ENCODE measurements around the gene GATAD2B. TPM values are rescaled to one million over a fixed set of nuclear protein-coding genes. Genes with fewer than 3 reads are reported as not detected.

The GATAD2B gene
- total RNA-seq, 3 donors from 2014 or later (not counting 1 experiment from before 2014, with no cell fraction given) = 68.1 to 91.3 (median 75.5) TPM

DNA sequence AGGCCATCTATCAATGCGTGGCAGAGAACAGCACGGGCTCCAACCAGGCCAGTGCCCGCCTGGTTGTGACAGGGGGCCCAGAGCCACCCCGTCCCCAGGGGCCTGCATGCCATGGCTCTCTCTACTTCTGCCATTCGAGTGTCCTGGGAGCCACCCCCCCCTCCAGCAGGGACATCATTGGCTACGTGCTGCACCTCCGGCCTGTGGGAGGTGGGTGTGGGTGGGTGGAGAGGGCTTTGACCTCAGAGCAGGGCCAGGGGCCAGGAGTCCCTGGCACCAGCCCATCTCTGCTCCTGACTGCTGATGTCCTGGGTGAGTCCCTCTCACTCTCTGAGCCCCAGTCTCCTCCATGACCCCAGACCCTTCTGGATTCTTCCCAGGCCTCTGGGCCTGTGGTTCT lies 122.3 kb downstream of the GATAD2B start:
- Histone ChIP-seq H3K9me3 (ENCODE audit: control insufficient read depth, insufficient read depth, low read length) (no peaks in the 10 kb centered on the region), H3K27me3 (ENCODE audit: control insufficient read depth, insufficient read depth, low read length) (no peaks in the 10 kb centered on the region), H3K27ac (ENCODE audit: low read length) (no peak overlapping the region), H3K36me3 (ENCODE audit: control insufficient read depth, insufficient read depth, low read length) (no peaks in the 10 kb centered on the region), H3K4me1 (ENCODE audit: control insufficient read depth, insufficient read depth, low read length) (peaks cover 51% of the 10 kb centered on the region), H3K4me3 (ENCODE audit: low read length) (no peak overlapping the region)
- ATAC-seq (no peak), DNase-seq (no peak)
- no peak for TF ChIP-seq CTCF (IDR thresholded peaks at IDR 0.05)
- Mint-ChIP-seq H3K4me1 (peaks cover 33 to 53% of the 10 kb centered on the region in 2 donors), H3K9me3 (no peaks in the 10 kb centered on the region), H3K27ac (peak overlapping the region; percentile 43 to 97), H3K27me3 (ENCODE audit: low read depth in 2 of 2) (no peaks in the 10 kb centered on the region), H3K4me3 (no peak overlapping the region), H3K36me3 (no peaks in the 10 kb centered on the region)
- intact Hi-C loops (cut with micrococcal nuclease) = no loop called here
- 95% methylated on average over 7 of the region's 7 CpGs for WGBS (ENCODE audit: insufficient coverage)

GRCh38 chr1:153799566-153800465 lies 123.0 kb downstream of the GATAD2B start:
- TF ChIP-seq CTCF (IDR thresholded peaks at IDR 0.05) = no peak
- peaks cover 28 to 53% of the 10 kb centered on the region in 2 donors for H3K4me1 Mint-ChIP-seq
- intact Hi-C loops (cut with micrococcal nuclease) = no loop called here
- DNase-seq = no peak
- H3K27me3 Mint-ChIP-seq (ENCODE audit: low read depth in 2 of 2) = no peaks in the 10 kb centered on the region
- WGBS (ENCODE audit: insufficient coverage) = 91% methylated on average over 27 of the region's 27 CpGs
- no peaks in the 10 kb centered on the region for H3K36me3 Mint-ChIP-seq
- H3K9me3 Mint-ChIP-seq = no peaks in the 10 kb centered on the region
- H3K27ac ChIP-seq (ENCODE audit: low read length) = no peak overlapping the region
- no peak overlapping the region for H3K4me3 Mint-ChIP-seq
- no peaks in the 10 kb centered on the region for H3K36me3 ChIP-seq (ENCODE audit: control insufficient read depth, insufficient read depth, low read length)
- no peaks in the 10 kb centered on the region for H3K9me3 ChIP-seq (ENCODE audit: control insufficient read depth, insufficient read depth, low read length)
- H3K4me1 ChIP-seq (ENCODE audit: control insufficient read depth, insufficient read depth, low read length) = peaks cover 51% of the 10 kb centered on the region
- H3K27ac Mint-ChIP-seq = no peak overlapping the region
- ATAC-seq = no peak
- no peaks in the 10 kb centered on the region for H3K27me3 ChIP-seq (ENCODE audit: control insufficient read depth, insufficient read depth, low read length)
- no peak overlapping the region for H3K4me3 ChIP-seq (ENCODE audit: low read length)

GRCh38 chr1:153799016-153799415 lies 123.8 kb downstream of the GATAD2B start:
- H3K27me3 ChIP-seq (ENCODE audit: control insufficient read depth, insufficient read depth, low read length) = no peaks in the 10 kb centered on the region
- peaks cover 52% of the 10 kb centered on the region for H3K4me1 ChIP-seq (ENCODE audit: control insufficient read depth, insufficient read depth, low read length)
- Mint-ChIP-seq H3K4me3 (no peak overlapping the region), H3K9me3 (no peaks in the 10 kb centered on the region), H3K4me1 (peaks cover 26 to 54% of the 10 kb centered on the region in 2 donors), H3K27me3 (ENCODE audit: low read depth in 2 of 2) (no peaks in the 10 kb centered on the region), H3K36me3 (no peaks in the 10 kb centered on the region), H3K27ac (peak overlapping the region in 1 of 2 donors; percentile 11)
- no peaks in the 10 kb centered on the region for H3K9me3 ChIP-seq (ENCODE audit: control insufficient read depth, insufficient read depth, low read length)
- 88% methylated on average over 2 of the region's 4 CpGs for WGBS (ENCODE audit: insufficient coverage)
- H3K27ac ChIP-seq (ENCODE audit: low read length) = no peak overlapping the region
- DNase-seq (no peak), ATAC-seq (no peak)
- H3K36me3 ChIP-seq (ENCODE audit: control insufficient read depth, insufficient read depth, low read length) = no peaks in the 10 kb centered on the region
- TF ChIP-seq CTCF (IDR thresholded peaks at IDR 0.05) = no peak
- H3K4me3 ChIP-seq (ENCODE audit: low read length) = no peak overlapping the region
- intact Hi-C loops (cut with micrococcal nuclease) = no loop called here
